SH-SY5Y (cell line): ENCODE data around the gene PPM1E.

Source experiments
- GATA2 ChIP-seq: IDR thresholded peaks from 2 replicates; pipeline ENCODE4 v1.6.1; 2011; ENCODE audit warnings: mild to moderate bottlenecking, low read depth, low read length
- GATA3 ChIP-seq: IDR thresholded peaks from 2 replicates; pipeline ENCODE4 v1.6.1; 2011; ENCODE audit warnings: low read depth, mild to moderate bottlenecking, low read length, moderate library complexity

DNA sequence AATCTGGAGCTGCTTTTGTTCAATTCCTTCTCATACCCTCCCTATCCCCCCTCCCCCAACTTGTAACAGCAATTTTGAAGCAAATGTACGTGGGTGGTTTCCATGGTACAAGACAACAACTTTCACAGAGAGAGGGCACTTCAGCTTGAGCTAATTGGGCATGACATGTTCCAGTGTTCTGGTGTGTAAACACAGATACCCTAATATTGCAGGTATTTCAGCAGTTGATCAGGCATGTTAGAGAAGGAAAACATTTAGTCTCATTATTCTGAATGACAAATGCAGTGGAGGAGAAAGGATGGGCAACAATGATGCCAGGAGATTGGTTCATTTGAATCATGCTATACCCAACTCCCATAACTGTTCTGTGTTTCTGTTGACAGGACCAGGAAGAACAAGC is 213.5 kb downstream of the PPM1E start:
- TF ChIP-seq GATA2 (no peak), GATA3 (no peak)
